Suprapubic skin (tissue), 4 donors: ENCODE results near the gene MCTP2.

Experiments used
- CTCF ChIP-seq, 2 donors: fragments of 200-600 bp in 1 of 2; fragments of 450-650 bp in 1 of 2; sonication (generic) in 1 of 2; IDR thresholded peaks; one replicate each; pipeline ENCODE4 v1.5.1; 2016 to 2019; ENCODE audit warnings: antibody characterized with exemption in 2 of 2, mild to moderate bottlenecking in 1 of 2, moderate library complexity in 1 of 2
- POLR2A ChIP-seq, 2 donors: fragments of 450-650 bp; IDR thresholded peaks; one replicate each; pipeline ENCODE4 v1.6.1; 2017; ENCODE audit warnings: antibody characterized with exemption in 2 of 2, mild to moderate bottlenecking in 2 of 2, moderate library complexity in 2 of 2
- POLR2AphosphoS5 ChIP-seq, 3 donors: sonication (generic); formaldehyde crosslinking; IDR thresholded peaks; one replicate each; pipeline ENCODE4 v1.6.1; 2017; ENCODE audit warnings: antibody characterized with exemption in 3 of 3

- TF ChIP-seq POLR2AphosphoS5 (IDR thresholded peaks at IDR 0.05) (no peak), CTCF (IDR thresholded peaks at IDR 0.05) (no peak), POLR2A (IDR thresholded peaks at IDR 0.05) (no peak)
Measured at GRCh38 chr15:94186770-94187331, 44.5 kb upstream of the MCTP2 start.
